ENCODE data around the gene SDHAF4. TPM values are rescaled to one million over a fixed set of nuclear protein-coding genes. Genes with fewer than 3 reads are reported as not detected.

Gene SDHAF4
- total RNA-seq, 1 experiment from 2014 or later: 9.3 TPM

DNA sequence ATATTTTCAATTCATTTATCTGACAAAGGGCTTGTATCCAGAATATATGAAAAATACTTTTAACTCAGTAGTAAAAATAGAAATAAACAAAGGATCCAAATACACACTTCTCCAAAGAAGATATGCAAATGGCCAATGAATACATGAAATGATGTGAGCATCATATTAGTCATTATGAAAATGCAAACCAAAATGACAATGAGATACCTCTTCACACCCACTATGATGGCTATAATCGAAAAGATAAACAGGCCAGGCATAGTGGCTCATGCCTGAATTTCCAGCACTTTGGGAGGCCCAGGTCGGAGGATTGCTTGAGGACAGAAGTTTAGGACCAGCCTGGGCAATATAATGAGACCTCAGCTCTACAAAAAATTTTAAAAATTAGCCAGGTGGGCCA is 67.1 kb downstream of the SDHAF4 start:
- intact Hi-C loops (cut with micrococcal nuclease; ENCODE audit: unreplicated experiment): no loop called here
- POLR2A ChIA-PET (ENCODE audit: low non-redundant PET): no interaction called here
- no peak for DNase-seq (ENCODE audit: low spot score)
- H3K4me1 ChIP-seq (ENCODE audit: insufficient read depth, low read length, poor library complexity, severe bottlenecking): no peaks in the 10 kb centered on the region
- TF ChIP-seq, protein P1, sequence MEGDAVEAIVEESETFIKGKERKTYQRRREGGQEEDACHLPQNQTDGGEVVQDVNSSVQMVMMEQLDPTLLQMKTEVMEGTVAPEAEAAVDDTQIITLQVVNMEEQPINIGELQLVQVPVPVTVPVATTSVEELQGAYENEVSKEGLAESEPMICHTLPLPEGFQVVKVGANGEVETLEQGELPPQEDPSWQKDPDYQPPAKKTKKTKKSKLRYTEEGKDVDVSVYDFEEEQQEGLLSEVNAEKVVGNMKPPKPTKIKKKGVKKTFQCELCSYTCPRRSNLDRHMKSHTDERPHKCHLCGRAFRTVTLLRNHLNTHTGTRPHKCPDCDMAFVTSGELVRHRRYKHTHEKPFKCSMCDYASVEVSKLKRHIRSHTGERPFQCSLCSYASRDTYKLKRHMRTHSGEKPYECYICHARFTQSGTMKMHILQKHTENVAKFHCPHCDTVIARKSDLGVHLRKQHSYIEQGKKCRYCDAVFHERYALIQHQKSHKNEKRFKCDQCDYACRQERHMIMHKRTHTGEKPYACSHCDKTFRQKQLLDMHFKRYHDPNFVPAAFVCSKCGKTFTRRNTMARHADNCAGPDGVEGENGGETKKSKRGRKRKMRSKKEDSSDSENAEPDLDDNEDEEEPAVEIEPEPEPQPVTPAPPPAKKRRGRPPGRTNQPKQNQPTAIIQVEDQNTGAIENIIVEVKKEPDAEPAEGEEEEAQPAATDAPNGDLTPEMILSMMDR (conservative IDR thresholded peaks at IDR 0.05; ENCODE audit: low read depth, low read length): no peak
- TF ChIP-seq EZH2 (IDR thresholded peaks at IDR 0.05; ENCODE audit: borderline replicate concordance, low read depth, low read length, poor library complexity, severe bottlenecking): no peak
- H3K27ac ChIP-seq (ENCODE audit: low read depth, low read length, poor library complexity, severe bottlenecking): no peak overlapping the region
- H3K4me3 ChIP-seq (ENCODE audit: low read depth, low read length, poor library complexity, severe bottlenecking): no peak overlapping the region
- no peaks in the 10 kb centered on the region for H3K27me3 ChIP-seq (replicated peaks; ENCODE audit: insufficient read depth, low read depth, low read length, poor library complexity)
- H3K36me3 ChIP-seq (ENCODE audit: insufficient read depth, low read length, poor library complexity, severe bottlenecking): no peaks in the 10 kb centered on the region
- CTCF ChIA-PET: no interaction called here
- no peaks in the 10 kb centered on the region for H3K9me3 ChIP-seq (ENCODE audit: low read depth, low read length, poor library complexity, severe bottlenecking)
- no TSS peak for BruUV-seq (replicated peaks)

DNA sequence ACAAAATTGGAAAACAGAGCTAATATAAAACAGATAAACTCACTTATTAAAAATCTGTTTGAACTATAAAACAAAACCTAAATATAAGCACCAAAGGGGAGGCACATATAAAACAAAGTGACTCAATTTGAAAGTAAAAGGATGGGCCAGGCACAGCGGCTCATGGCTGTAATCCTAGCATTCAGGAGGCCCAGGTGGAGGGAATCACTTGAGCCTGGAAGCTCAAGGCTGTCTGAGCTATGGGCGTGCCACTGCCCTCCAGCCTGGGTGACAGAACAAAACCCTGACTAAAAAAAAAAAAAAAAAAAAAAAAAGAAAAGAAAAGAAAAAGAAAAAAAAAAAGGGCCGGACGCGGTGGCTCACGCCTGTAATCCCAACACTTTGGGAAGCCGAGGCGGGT is 69.9 kb downstream of the SDHAF4 start:
- H3K36me3 ChIP-seq (ENCODE audit: insufficient read depth, low read length, poor library complexity, severe bottlenecking): no peaks in the 10 kb centered on the region
- no peaks in the 10 kb centered on the region for H3K9me3 ChIP-seq (ENCODE audit: low read depth, low read length, poor library complexity, severe bottlenecking)
- CTCF ChIA-PET: no interaction called here
- POLR2A ChIA-PET (ENCODE audit: low non-redundant PET): no interaction called here
- H3K4me3 ChIP-seq (ENCODE audit: low read depth, low read length, poor library complexity, severe bottlenecking): no peak overlapping the region
- H3K27me3 ChIP-seq (replicated peaks; ENCODE audit: insufficient read depth, low read depth, low read length, poor library complexity): no peaks in the 10 kb centered on the region
- BruUV-seq (replicated peaks): no TSS peak
- H3K4me1 ChIP-seq (ENCODE audit: insufficient read depth, low read length, poor library complexity, severe bottlenecking): no peaks in the 10 kb centered on the region
- H3K27ac ChIP-seq (ENCODE audit: low read depth, low read length, poor library complexity, severe bottlenecking): no peak overlapping the region
- DNase-seq (ENCODE audit: low spot score): no peak
- intact Hi-C loops (cut with micrococcal nuclease; ENCODE audit: unreplicated experiment): no loop called here
- no peak for TF ChIP-seq EZH2 (IDR thresholded peaks at IDR 0.05; ENCODE audit: borderline replicate concordance, low read depth, low read length, poor library complexity, severe bottlenecking)
- TF ChIP-seq, protein P1 (conservative IDR thresholded peaks at IDR 0.05; ENCODE audit: low read depth, low read length): no peak

- H3K9me3 ChIP-seq (ENCODE audit: low read depth, low read length, poor library complexity, severe bottlenecking): no peaks in the 10 kb centered on the region
- H3K36me3 ChIP-seq (ENCODE audit: insufficient read depth, low read length, poor library complexity, severe bottlenecking): no peaks in the 10 kb centered on the region
- H3K4me1 ChIP-seq (ENCODE audit: insufficient read depth, low read length, poor library complexity, severe bottlenecking): no peaks in the 10 kb centered on the region
- BruUV-seq (replicated peaks): no TSS peak
- ChIA-PET CTCF (no interaction called here), POLR2A (ENCODE audit: low non-redundant PET) (no interaction called here)
- no peak overlapping the region for H3K27ac ChIP-seq (ENCODE audit: low read depth, low read length, poor library complexity, severe bottlenecking)
- H3K4me3 ChIP-seq (ENCODE audit: low read depth, low read length, poor library complexity, severe bottlenecking): no peak overlapping the region
- intact Hi-C loops (cut with micrococcal nuclease; ENCODE audit: unreplicated experiment): no loop called here
- DNase-seq (ENCODE audit: low spot score): no peak
- no peak for TF ChIP-seq EZH2 (IDR thresholded peaks at IDR 0.05; ENCODE audit: borderline replicate concordance, low read depth, low read length, poor library complexity, severe bottlenecking)
- TF ChIP-seq, protein P1 (conservative IDR thresholded peaks at IDR 0.05; ENCODE audit: low read depth, low read length): no peak
- H3K27me3 ChIP-seq (replicated peaks; ENCODE audit: insufficient read depth, low read depth, low read length, poor library complexity): no peaks in the 10 kb centered on the region
Observed at GRCh38 chr6:70638468-70638867, 71.7 kb downstream of the SDHAF4 start.

Other genes with a start within 250 kb of the SDHAF4 start
- gene FAM135A, start 153.4 kb upstream of the SDHAF4 start, total RNA-seq (2021): 11.2 and 13.1 TPM in 2 replicates
- 23.2 and 23.7 TPM in 2 replicates for gene SMAP1, start 101.0 kb downstream of the SDHAF4 start, total RNA-seq (2021)